Mucosa of descending colon (tissue), 3 donors: Measurements from ENCODE around the gene MAP7D2. TPM values are rescaled to one million over a fixed set of nuclear protein-coding genes. Genes with fewer than 3 reads are reported as not detected.
A peak's percentile ranks its signal among the peaks of the same experiment; 100 is the strongest.

Source experiments
- ATAC-seq: fragments of 200-7000 bp; cut with Tn5 transposase; one replicate; pipeline ENCODE4 v1.9.1; 2020; ENCODE audit warnings: mild to moderate bottlenecking, moderate library complexity
- DNase-seq, 3 donors: peaks; one replicate each; pipeline ENCODE4 v3.0.0-alpha.2; 2020
- H3K36me3 ChIP-seq: fragments of 200-600 bp; one replicate; pipeline ENCODE4 v1.8.0; 2021; ENCODE audit warnings: low read depth, mild to moderate bottlenecking
- H3K4me1 ChIP-seq: fragments of 200-600 bp; one replicate; pipeline ENCODE4 v1.8.0; 2021; ENCODE audit warnings: low read depth, mild to moderate bottlenecking
- H3K4me3 ChIP-seq: fragments of 200-600 bp; one replicate; pipeline ENCODE4 v1.8.0; 2021; ENCODE audit warnings: mild to moderate bottlenecking
- H3K9me3 ChIP-seq: fragments of 200-600 bp; one replicate; pipeline ENCODE4 v1.8.0; 2021; ENCODE audit warnings: mild to moderate bottlenecking
- intact Hi-C, 2 donors: fragments of 100-400 bp; cut with DNase I in 1 of 2; cut with micrococcal nuclease in 1 of 2; formaldehyde crosslinking; loops; one replicate each; pipeline versions ENCODE4 v1.11.0 to v1.11.1; 2022; cut with DNase I, micrococcal nuclease
- total RNA-seq, 3 donors: library from RNA; stranded (reverse); fragmentation: NEBNext Ultra II Directional in 2 of 3; extraction: Animal tissue kit (Norgen Biotek cat#: 25700) in 2 of 3; gene quantifications; one replicate each; pipeline versions ENCODE4 v1.2.1 to v1.2.4, GENCODE V29; 2021 to 2023
- TF ChIP-seq, protein P1 (sequence below): fragments of 200-600 bp; IDR thresholded peaks from one replicate; pipeline ENCODE4 v1.8.0; 2022; ENCODE audit warnings: antibody characterized with exemption, mild to moderate bottlenecking
- donor health status: DM: no; HTN: no; CAD: no; lungs with moderate emphysema.
- donor health status: DM: no; HTN: no; CAD: no.
- donor health status: DM: no; HTN: yes; CAD: no.

The MAP7D2 gene
- total RNA-seq, 3 donors from 2014 or later: 1.2 to 1.7 (median 1.5) TPM

GRCh38 chrX:20015945-20016615, 100.6 kb downstream of the MAP7D2 start:
- Histone ChIP-seq H3K36me3 (no peaks in the 10 kb centered on the region), H3K4me1 (no peaks in the 10 kb centered on the region), H3K4me3 (no peak overlapping the region), H3K9me3 (no peaks in the 10 kb centered on the region)
- ATAC-seq (no peak), DNase-seq (no peak)
- TF ChIP-seq, protein P1, sequence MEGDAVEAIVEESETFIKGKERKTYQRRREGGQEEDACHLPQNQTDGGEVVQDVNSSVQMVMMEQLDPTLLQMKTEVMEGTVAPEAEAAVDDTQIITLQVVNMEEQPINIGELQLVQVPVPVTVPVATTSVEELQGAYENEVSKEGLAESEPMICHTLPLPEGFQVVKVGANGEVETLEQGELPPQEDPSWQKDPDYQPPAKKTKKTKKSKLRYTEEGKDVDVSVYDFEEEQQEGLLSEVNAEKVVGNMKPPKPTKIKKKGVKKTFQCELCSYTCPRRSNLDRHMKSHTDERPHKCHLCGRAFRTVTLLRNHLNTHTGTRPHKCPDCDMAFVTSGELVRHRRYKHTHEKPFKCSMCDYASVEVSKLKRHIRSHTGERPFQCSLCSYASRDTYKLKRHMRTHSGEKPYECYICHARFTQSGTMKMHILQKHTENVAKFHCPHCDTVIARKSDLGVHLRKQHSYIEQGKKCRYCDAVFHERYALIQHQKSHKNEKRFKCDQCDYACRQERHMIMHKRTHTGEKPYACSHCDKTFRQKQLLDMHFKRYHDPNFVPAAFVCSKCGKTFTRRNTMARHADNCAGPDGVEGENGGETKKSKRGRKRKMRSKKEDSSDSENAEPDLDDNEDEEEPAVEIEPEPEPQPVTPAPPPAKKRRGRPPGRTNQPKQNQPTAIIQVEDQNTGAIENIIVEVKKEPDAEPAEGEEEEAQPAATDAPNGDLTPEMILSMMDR: no peak
- intact Hi-C loops: no loop called here

- Histone ChIP-seq H3K4me1 (no peaks in the 10 kb centered on the region), H3K9me3 (no peaks in the 10 kb centered on the region), H3K36me3 (no peaks in the 10 kb centered on the region), H3K4me3 (no peak overlapping the region)
- intact Hi-C loops: no loop called here
- DNase-seq (no peak), ATAC-seq (no peak)
- TF ChIP-seq, protein P1: no peak
These were observed 101.3 kb downstream of the MAP7D2 start for GRCh38 chrX:20015422-20015821.

GRCh38 chrX:20011608-20012007, 105.1 kb downstream of the MAP7D2 start:
- DNase-seq (no peak), ATAC-seq (no peak)
- no peaks in the 10 kb centered on the region for H3K9me3 ChIP-seq
- no peaks in the 10 kb centered on the region for H3K4me1 ChIP-seq
- H3K4me3 ChIP-seq: no peak overlapping the region
- TF ChIP-seq, protein P1: no peak
- no peaks in the 10 kb centered on the region for H3K36me3 ChIP-seq
- intact Hi-C loops: no loop called here

- DNase-seq (peak in 1 of 3 donors; percentile 6), ATAC-seq (peak; percentile 72)
- H3K36me3 ChIP-seq: no peaks in the 10 kb centered on the region
- no peak overlapping the region for H3K4me3 ChIP-seq
- intact Hi-C loops: no loop called here
- TF ChIP-seq, protein P1: no peak
- no peaks in the 10 kb centered on the region for H3K9me3 ChIP-seq
- no peaks in the 10 kb centered on the region for H3K4me1 ChIP-seq
These were observed 108.6 kb downstream of the MAP7D2 start for GRCh38 chrX:20007962-20008622.

DNA sequence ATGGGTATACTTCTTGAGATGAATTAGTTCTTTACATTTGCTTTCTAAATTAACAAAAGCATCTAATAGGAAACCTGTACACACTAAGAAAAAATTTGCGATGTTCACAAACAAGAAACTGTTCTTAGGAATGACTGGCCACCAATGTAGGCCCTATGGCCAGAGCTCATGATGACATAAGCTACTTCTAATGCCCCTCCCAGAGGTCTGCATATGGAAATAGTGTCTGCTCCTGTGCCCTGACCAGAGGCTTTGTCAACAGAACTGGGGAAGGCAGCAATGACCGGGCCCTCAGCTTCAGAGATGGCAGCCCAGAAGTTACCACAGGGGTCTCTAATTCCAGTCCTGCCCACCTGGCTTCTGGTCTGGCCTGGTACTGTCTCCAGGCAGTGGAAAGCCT, 110.8 kb downstream of the MAP7D2 start:
- no peaks in the 10 kb centered on the region for H3K4me1 ChIP-seq
- no peak for ATAC-seq
- TF ChIP-seq, protein P1: no peak
- intact Hi-C loops: no loop called here
- H3K36me3 ChIP-seq: no peaks in the 10 kb centered on the region
- H3K9me3 ChIP-seq: no peaks in the 10 kb centered on the region
- no peak overlapping the region for H3K4me3 ChIP-seq
- DNase-seq: no peak
